Right lobe of liver (tissue), 4 donors: ENCODE data around the gene ANKRD30B.
"Not testable (repeated sequence)": the region's sequence is repeated elsewhere in the genome, so short reads cannot be mapped to it uniquely, and the experiment has no call there.

Experiments used
- CTCF ChIP-seq, 4 donors: fragments of 200-600 bp in 3 of 4; fragments of 450-650 bp in 1 of 4; IDR thresholded peaks; one replicate each; pipeline versions ENCODE4 v1.5.1 to v1.8.0; 2016 to 2022; ENCODE audit warnings: antibody characterized with exemption in 4 of 4, mild to moderate bottlenecking in 2 of 4
- POLR2A ChIP-seq: fragments of 450-650 bp; IDR thresholded peaks from one replicate; pipeline ENCODE4 v1.6.1; 2017; ENCODE audit warnings: antibody characterized with exemption, mild to moderate bottlenecking
- donor health status: DM: no; HTN: no; CAD: no.
- donor health status: DM: no; HTN: no; CAD: no.
- donor health status: DM: no; HTN: yes; CAD: no.

GRCh38 chr18:14739056-14739455, 8.9 kb upstream of the ANKRD30B start:
- TF ChIP-seq CTCF (IDR thresholded peaks at IDR 0.05); POLR2A: not testable (repeated sequence)
